C4-2B (cell line): ENCODE data around the gene RUFY4.

Experiments used
- CTCF ChIP-seq: fragments of 450-650 bp; conservative IDR thresholded peaks from 2 replicates; pipeline ENCODE4 v1.5.1; 2017; ENCODE audit warnings: mild to moderate bottlenecking
- ZFX ChIP-seq: fragments of 450-650 bp; IDR thresholded peaks from 2 replicates; pipeline ENCODE4 v1.6.1; 2017

DNA sequence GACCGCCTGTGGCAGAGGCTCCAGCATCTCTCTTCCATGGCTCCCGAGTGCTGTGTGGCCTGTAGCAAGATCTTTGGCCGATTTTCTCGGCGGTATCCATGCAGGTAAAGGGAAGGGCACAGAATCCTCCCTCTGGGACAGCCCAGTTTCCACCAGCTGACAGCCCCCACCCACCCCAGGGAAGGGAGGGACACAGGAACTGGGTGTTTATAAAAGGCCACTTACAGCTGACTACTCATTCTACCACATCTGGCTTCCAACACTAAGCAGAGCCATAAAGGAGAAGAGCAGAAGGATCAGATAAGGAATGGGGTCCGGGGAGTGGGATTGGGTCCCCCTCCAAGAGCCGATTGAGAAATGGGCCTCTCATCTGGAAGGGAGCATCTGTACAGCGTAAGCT is 20.2 kb downstream of the RUFY4 start:
- no peak for TF ChIP-seq CTCF
- TF ChIP-seq ZFX = no peak
